ENCODE measurements around the gene FAM171A1. TPM values are rescaled to one million over a fixed set of nuclear protein-coding genes. Genes with fewer than 3 reads are reported as not detected.

Gene FAM171A1
- total RNA-seq, 1 donor: 25.0 TPM

- no peak overlapping the region for H3K4me2 ChIP-seq (ENCODE audit: insufficient read depth, low read length)
- peaks cover 15% of the 10 kb centered on the region for H3K4me1 ChIP-seq (ENCODE audit: insufficient read depth, low read length)
- H3K36me3 ChIP-seq (ENCODE audit: insufficient read depth, low read length): no peaks in the 10 kb centered on the region
- H3K27ac ChIP-seq (ENCODE audit: low read depth, low read length): no peak overlapping the region
- H3K27me3 ChIP-seq (ENCODE audit: insufficient read depth, low read length): no peaks in the 10 kb centered on the region
- H3K9me3 ChIP-seq (ENCODE audit: low read depth, low read length): no peaks in the 10 kb centered on the region
- no peak for TF ChIP-seq CTCF (IDR thresholded peaks at IDR 0.05; ENCODE audit: extremely low read depth, low read depth, low read length)
- H4K20me1 ChIP-seq (ENCODE audit: insufficient read depth, low read length): peaks cover 15% of the 10 kb centered on the region
- DNase-seq (ENCODE audit: insufficient read length, low spot score, missing footprints): no peak
- H2AFZ ChIP-seq (ENCODE audit: low read length): no peak overlapping the region
- H3K4me3 ChIP-seq (ENCODE audit: insufficient read depth, low read length): no peak overlapping the region
- H3K79me2 ChIP-seq (ENCODE audit: insufficient read depth, low read length): peaks cover 86% of the 10 kb centered on the region
Measured at GRCh38 chr10:15351099-15351820, 19.8 kb downstream of the FAM171A1 start.

- Histone ChIP-seq H4K20me1 (ENCODE audit: insufficient read depth, low read length) (peaks cover 26% of the 10 kb centered on the region), H3K27ac (ENCODE audit: low read depth, low read length) (peak overlapping the region; percentile 47), H2AFZ (ENCODE audit: low read length) (peak overlapping the region; percentile 86), H3K9me3 (ENCODE audit: low read depth, low read length) (no peaks in the 10 kb centered on the region), H3K79me2 (ENCODE audit: insufficient read depth, low read length) (peaks cover 90% of the 10 kb centered on the region), H3K4me2 (ENCODE audit: insufficient read depth, low read length) (peak overlapping the region; percentile 79), H3K36me3 (ENCODE audit: insufficient read depth, low read length) (no peaks in the 10 kb centered on the region), H3K27me3 (ENCODE audit: insufficient read depth, low read length) (no peaks in the 10 kb centered on the region), H3K4me3 (ENCODE audit: insufficient read depth, low read length) (peak overlapping the region; percentile 67), H3K4me1 (ENCODE audit: insufficient read depth, low read length) (peaks cover 16% of the 10 kb centered on the region)
- no peak for DNase-seq (ENCODE audit: insufficient read length, low spot score, missing footprints)
- TF ChIP-seq CTCF (IDR thresholded peaks at IDR 0.05; ENCODE audit: extremely low read depth, low read depth, low read length): no peak
Measured at GRCh38 chr10:15349112-15349511, 22.0 kb downstream of the FAM171A1 start.

GRCh38 chr10:15348579-15348978 is 22.5 kb downstream of the FAM171A1 start:
- peak overlapping the region; percentile 86 for H2AFZ ChIP-seq (ENCODE audit: low read length)
- H3K36me3 ChIP-seq (ENCODE audit: insufficient read depth, low read length): no peaks in the 10 kb centered on the region
- peak overlapping the region; percentile 47 for H3K27ac ChIP-seq (ENCODE audit: low read depth, low read length)
- peak overlapping the region; percentile 67 for H3K4me3 ChIP-seq (ENCODE audit: insufficient read depth, low read length)
- peak overlapping the region; percentile 79 for H3K4me2 ChIP-seq (ENCODE audit: insufficient read depth, low read length)
- peaks cover 16% of the 10 kb centered on the region for H3K4me1 ChIP-seq (ENCODE audit: insufficient read depth, low read length)
- peaks cover 24% of the 10 kb centered on the region for H4K20me1 ChIP-seq (ENCODE audit: insufficient read depth, low read length)
- TF ChIP-seq CTCF (IDR thresholded peaks at IDR 0.05; ENCODE audit: extremely low read depth, low read depth, low read length): no peak
- H3K79me2 ChIP-seq (ENCODE audit: insufficient read depth, low read length): peaks cover 90% of the 10 kb centered on the region
- DNase-seq (ENCODE audit: insufficient read length, low spot score, missing footprints): no peak
- no peaks in the 10 kb centered on the region for H3K27me3 ChIP-seq (ENCODE audit: insufficient read depth, low read length)
- H3K9me3 ChIP-seq (ENCODE audit: low read depth, low read length): no peaks in the 10 kb centered on the region

- Histone ChIP-seq H3K4me3 (ENCODE audit: insufficient read depth, low read length) (no peak overlapping the region), H3K27me3 (ENCODE audit: insufficient read depth, low read length) (no peaks in the 10 kb centered on the region), H3K36me3 (ENCODE audit: insufficient read depth, low read length) (no peaks in the 10 kb centered on the region), H3K4me1 (ENCODE audit: insufficient read depth, low read length) (peaks cover 16% of the 10 kb centered on the region), H3K79me2 (ENCODE audit: insufficient read depth, low read length) (peaks cover 90% of the 10 kb centered on the region), H3K9me3 (ENCODE audit: low read depth, low read length) (no peaks in the 10 kb centered on the region), H3K4me2 (ENCODE audit: insufficient read depth, low read length) (no peak overlapping the region), H4K20me1 (ENCODE audit: insufficient read depth, low read length) (peaks cover 26% of the 10 kb centered on the region), H2AFZ (ENCODE audit: low read length) (no peak overlapping the region), H3K27ac (ENCODE audit: low read depth, low read length) (no peak overlapping the region)
- DNase-seq (ENCODE audit: insufficient read length, low spot score, missing footprints): no peak
- TF ChIP-seq CTCF (IDR thresholded peaks at IDR 0.05; ENCODE audit: extremely low read depth, low read depth, low read length): no peak
Measured at GRCh38 chr10:15347150-15347549, 23.9 kb downstream of the FAM171A1 start.

Data from osteoblast (primary cell).